Measurements from ENCODE around the gene ZBTB1. TPM values are rescaled to one million over a fixed set of nuclear protein-coding genes. Genes with fewer than 3 reads are reported as not detected.

The ZBTB1 gene
- 10 to 100 TPM; 37.9 to 43.3 TPM for total RNA-seq

- TF ChIP-seq, protein P1, sequence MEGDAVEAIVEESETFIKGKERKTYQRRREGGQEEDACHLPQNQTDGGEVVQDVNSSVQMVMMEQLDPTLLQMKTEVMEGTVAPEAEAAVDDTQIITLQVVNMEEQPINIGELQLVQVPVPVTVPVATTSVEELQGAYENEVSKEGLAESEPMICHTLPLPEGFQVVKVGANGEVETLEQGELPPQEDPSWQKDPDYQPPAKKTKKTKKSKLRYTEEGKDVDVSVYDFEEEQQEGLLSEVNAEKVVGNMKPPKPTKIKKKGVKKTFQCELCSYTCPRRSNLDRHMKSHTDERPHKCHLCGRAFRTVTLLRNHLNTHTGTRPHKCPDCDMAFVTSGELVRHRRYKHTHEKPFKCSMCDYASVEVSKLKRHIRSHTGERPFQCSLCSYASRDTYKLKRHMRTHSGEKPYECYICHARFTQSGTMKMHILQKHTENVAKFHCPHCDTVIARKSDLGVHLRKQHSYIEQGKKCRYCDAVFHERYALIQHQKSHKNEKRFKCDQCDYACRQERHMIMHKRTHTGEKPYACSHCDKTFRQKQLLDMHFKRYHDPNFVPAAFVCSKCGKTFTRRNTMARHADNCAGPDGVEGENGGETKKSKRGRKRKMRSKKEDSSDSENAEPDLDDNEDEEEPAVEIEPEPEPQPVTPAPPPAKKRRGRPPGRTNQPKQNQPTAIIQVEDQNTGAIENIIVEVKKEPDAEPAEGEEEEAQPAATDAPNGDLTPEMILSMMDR (IDR thresholded peaks at IDR 0.05): no peak
- Histone ChIP-seq H3K36me3 (no peaks in the 10 kb centered on the region), H3K9me3 (no peaks in the 10 kb centered on the region), H3K4me1 (ENCODE audit: control insufficient read depth in 1 of 2, low read depth in 2 of 2) (peaks cover 52 to 61% of the 10 kb centered on the region in 2 donors), H3K4me3 (peak within 1 kb of the TSS; percentile 98), H3K27me3 (replicated peaks; ENCODE audit: insufficient read depth) (no peaks in the 10 kb centered on the region), H3K27ac (peak within 1 kb of the TSS; percentile 100)
- peak; percentile 21 for ATAC-seq (ENCODE audit: insufficient number of reproducible peaks, low FRiP score, low read depth)
- peak; percentile 69 for DNase-seq (ENCODE audit: low spot score)
Observed at GRCh38 chr14:64504310-64504896, at the start of gene ZBTB1. Gene ZBTB1 (plus strand): TSS chr14:64504770. CDS start chr14:64521505, 16,735 bp downstream.

GRCh38 chr14:64459405-64460136 lies 45.0 kb upstream of the ZBTB1 start:
- no peak overlapping the region for H3K27ac ChIP-seq
- H3K4me1 ChIP-seq (ENCODE audit: control insufficient read depth in 1 of 2, low read depth in 2 of 2): peaks cover 2 to 3% of the 10 kb centered on the region in 2 donors
- TF ChIP-seq, protein P1 (IDR thresholded peaks at IDR 0.05): no peak
- peaks cover 11% of the 10 kb centered on the region for H3K36me3 ChIP-seq
- no peaks in the 10 kb centered on the region for H3K9me3 ChIP-seq
- no peak for DNase-seq (ENCODE audit: low spot score)
- H3K27me3 ChIP-seq (replicated peaks; ENCODE audit: insufficient read depth): no peaks in the 10 kb centered on the region
- no peak for ATAC-seq (ENCODE audit: insufficient number of reproducible peaks, low FRiP score, low read depth)
- no peak overlapping the region for H3K4me3 ChIP-seq

DNA sequence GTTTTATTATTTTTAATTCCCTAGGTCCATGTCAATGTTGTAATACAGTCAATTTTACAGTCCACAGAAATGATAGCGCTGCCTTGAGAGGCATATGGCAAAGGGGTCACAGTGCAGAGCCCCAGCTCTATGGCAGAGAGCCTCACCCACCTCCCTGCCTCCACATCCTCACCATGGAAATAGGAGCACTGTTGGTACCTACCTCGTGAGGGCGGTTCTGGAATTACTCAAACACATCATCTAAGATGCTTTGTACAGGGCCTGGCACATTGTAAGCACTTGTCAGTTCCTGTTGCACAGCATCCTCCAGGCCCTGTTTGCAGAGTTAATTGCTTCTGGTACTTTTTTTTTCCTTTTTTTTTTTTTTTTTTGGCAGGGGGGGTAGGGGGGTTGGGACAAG lies 43.3 kb upstream of the ZBTB1 start:
- Histone ChIP-seq H3K4me1 (ENCODE audit: control insufficient read depth in 1 of 2, low read depth in 2 of 2) (peaks cover 3 to 5% of the 10 kb centered on the region in 2 donors), H3K9me3 (no peaks in the 10 kb centered on the region), H3K36me3 (peaks cover 2% of the 10 kb centered on the region), H3K27me3 (replicated peaks; ENCODE audit: insufficient read depth) (no peaks in the 10 kb centered on the region), H3K27ac (no peak overlapping the region), H3K4me3 (no peak overlapping the region)
- ATAC-seq (ENCODE audit: insufficient number of reproducible peaks, low FRiP score, low read depth): no peak
- DNase-seq (ENCODE audit: low spot score): no peak
- TF ChIP-seq, protein P1 (IDR thresholded peaks at IDR 0.05): no peak

DNA sequence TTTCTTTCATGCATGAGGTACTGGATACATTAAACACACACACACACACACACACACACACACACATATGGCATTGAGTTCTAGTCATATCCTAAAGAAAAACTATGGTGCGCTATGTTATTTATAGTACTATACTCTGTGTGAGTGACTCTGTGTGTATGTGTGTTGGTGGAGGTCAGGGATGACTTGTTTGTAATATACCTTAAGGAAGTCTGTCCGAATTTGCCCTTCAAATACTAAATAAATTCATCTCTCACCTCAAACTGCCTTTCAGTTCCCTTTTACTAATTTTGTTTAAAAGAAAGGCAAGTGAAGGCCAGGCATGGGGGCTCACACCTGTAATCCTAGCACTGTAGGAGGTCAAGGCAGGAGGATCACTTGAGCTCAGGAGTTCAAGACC lies 41.4 kb upstream of the ZBTB1 start:
- peaks cover 3 to 5% of the 10 kb centered on the region in 2 donors for H3K4me1 ChIP-seq (ENCODE audit: control insufficient read depth in 1 of 2, low read depth in 2 of 2)
- no peak overlapping the region for H3K4me3 ChIP-seq
- no peaks in the 10 kb centered on the region for H3K27me3 ChIP-seq (replicated peaks; ENCODE audit: insufficient read depth)
- no peak for ATAC-seq (ENCODE audit: insufficient number of reproducible peaks, low FRiP score, low read depth)
- no peak overlapping the region for H3K27ac ChIP-seq
- peaks cover 2% of the 10 kb centered on the region for H3K36me3 ChIP-seq
- DNase-seq (ENCODE audit: low spot score): no peak
- H3K9me3 ChIP-seq: no peaks in the 10 kb centered on the region
- TF ChIP-seq, protein P1 (IDR thresholded peaks at IDR 0.05): no peak

- H3K27ac ChIP-seq: no peak overlapping the region
- no peaks in the 10 kb centered on the region for H3K9me3 ChIP-seq
- TF ChIP-seq, protein P1 (IDR thresholded peaks at IDR 0.05): no peak
- ATAC-seq (ENCODE audit: insufficient number of reproducible peaks, low FRiP score, low read depth) (no peak), DNase-seq (ENCODE audit: low spot score) (no peak)
- H3K36me3 ChIP-seq: peaks cover 2% of the 10 kb centered on the region
- H3K27me3 ChIP-seq (replicated peaks; ENCODE audit: insufficient read depth): no peaks in the 10 kb centered on the region
- no peak overlapping the region for H3K4me3 ChIP-seq
- H3K4me1 ChIP-seq (ENCODE audit: control insufficient read depth in 1 of 2, low read depth in 2 of 2): peaks cover 3 to 5% of the 10 kb centered on the region in 2 donors
Observed at GRCh38 chr14:64463873-64464272, 40.7 kb upstream of the ZBTB1 start.
